Measurements from ENCODE around the gene TNS3.

Gene TNS3

GRCh38 chr7:47465191-47465590 is 116.7 kb downstream of the TNS3 start:
- no peak for DNase-seq

- no peak for DNase-seq
Observed at GRCh38 chr7:47464266-47464665, 117.6 kb downstream of the TNS3 start.

GRCh38 chr7:47461746-47462145 is 120.2 kb downstream of the TNS3 start:
- no peak for DNase-seq

- DNase-seq, result no peak
Observed at GRCh38 chr7:47461161-47461560, 120.8 kb downstream of the TNS3 start.

- DNase-seq, result no peak
Observed at GRCh38 chr7:47460251-47460989, 121.5 kb downstream of the TNS3 start.

- DNase-seq, result no peak
Observed at GRCh38 chr7:47458486-47458885, 123.4 kb downstream of the TNS3 start.

GRCh38 chr7:47458057-47458456 is 123.9 kb downstream of the TNS3 start:
- no peak for DNase-seq

- DNase-seq, result no peak
Observed at GRCh38 chr7:47456210-47456955, 125.5 kb downstream of the TNS3 start.

GRCh38 chr7:47455872-47456185 is 126.1 kb downstream of the TNS3 start:
- DNase-seq, result no peak

GRCh38 chr7:47454974-47455871 is 126.7 kb downstream of the TNS3 start:
- no peak for DNase-seq

- DNase-seq, result no peak
Observed at GRCh38 chr7:47454069-47454973, 127.6 kb downstream of the TNS3 start.

- DNase-seq, result peak; percentile 28
Observed at GRCh38 chr7:47453093-47454061, 128.5 kb downstream of the TNS3 start.

- no peak for DNase-seq
Observed at GRCh38 chr7:47452715-47453092, 129.2 kb downstream of the TNS3 start.

- DNase-seq, result no peak
Observed at GRCh38 chr7:47452295-47452694, 129.6 kb downstream of the TNS3 start.

GRCh38 chr7:47451851-47452205 is 130.1 kb downstream of the TNS3 start:
- no peak for DNase-seq

GRCh38 chr7:47449810-47450590 is 131.9 kb downstream of the TNS3 start:
- no peak for DNase-seq

- no peak for DNase-seq
Observed at GRCh38 chr7:47448971-47449370, 132.9 kb downstream of the TNS3 start.

- no peak for DNase-seq
Observed at GRCh38 chr7:47447621-47448349, 134.1 kb downstream of the TNS3 start.

- DNase-seq, result no peak
Observed at GRCh38 chr7:47446871-47447466, 134.9 kb downstream of the TNS3 start.

Data from OCI-M1 (cell line).